NB4 (cell line): ENCODE measurements around the gene CMTM1.

Experiments used
- CTCF ChIP-seq: IDR thresholded peaks from one replicate; pipeline ENCODE4 v1.5.1; 2012; ENCODE audit warnings: low read depth, low read length
- MAX ChIP-seq: IDR thresholded peaks from 2 replicates; pipeline ENCODE4 v1.6.1; 2011; ENCODE audit warnings: low read depth, low read length
- MYC ChIP-seq: IDR thresholded peaks from 2 replicates; pipeline ENCODE4 v1.6.1; 2011; ENCODE audit warnings: low read depth, low read length
- POLR2A ChIP-seq: IDR thresholded peaks from 2 replicates; pipeline ENCODE4 v1.6.1; 2011; ENCODE audit warnings: mild to moderate bottlenecking; ENCODE audit not compliant: insufficient read length; ENCODE audit errors: extremely low read depth

DNA sequence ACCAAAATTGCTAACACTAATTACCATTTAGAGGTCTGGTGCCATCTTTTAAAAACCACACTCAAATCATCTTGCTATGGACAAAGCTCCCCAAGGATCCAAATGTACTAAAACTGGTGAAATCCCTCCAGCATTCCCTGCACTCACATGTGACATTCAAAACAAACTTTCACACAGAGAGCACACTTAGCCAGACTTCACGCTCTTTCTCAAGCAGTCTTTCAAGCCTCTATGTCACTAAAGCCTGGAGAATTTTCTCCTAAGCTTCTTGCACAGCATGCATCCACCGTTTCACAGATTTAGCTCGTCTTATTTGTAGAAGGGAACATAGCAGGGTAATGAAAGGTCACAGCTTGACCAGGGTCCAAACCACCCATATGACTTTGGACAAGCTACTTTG, 57.5 kb downstream of the CMTM1 start:
- no peak for TF ChIP-seq MAX
- TF ChIP-seq POLR2A = no peak
- no peak for TF ChIP-seq CTCF
- TF ChIP-seq MYC = no peak
